Calu3 (cell line): Measurements from ENCODE around the gene EXOC3L1. TPM values are rescaled to one million over a fixed set of nuclear protein-coding genes. Genes with fewer than 3 reads are reported as not detected.

Source experiments
- BruUV-seq: library from RNA; stranded (reverse); fragments of 400-500 nt; replicated peaks from 2 replicates; lab custom pipeline; 2021; lab: Mats Ljungman, UMichigan
- CTCF ChIA-PET: fragments of 300-600 bp; sonication (Branson Sonifier 250); formaldehyde crosslinking; loops from one replicate; lab custom pipeline; 2022; ENCODE audit warnings: antibody characterized with exemption; lab: Charles Lee
- DNase-seq: peaks from one replicate; pipeline ENCODE4 v3.0.0; 2022
- H3K27ac Mint-ChIP-seq: one replicate; pipeline ENCODE4 v1.8.0; 2022; ENCODE audit warnings: mixed read lengths; ENCODE audit not compliant: unreplicated experiment
- H3K27me3 Mint-ChIP-seq: one replicate; pipeline ENCODE4 v1.8.0; 2022; ENCODE audit warnings: mixed read lengths; ENCODE audit not compliant: unreplicated experiment
- H3K36me3 Mint-ChIP-seq: one replicate; pipeline ENCODE4 v1.8.0; 2022; ENCODE audit warnings: mild to moderate bottlenecking, moderate library complexity, mixed read lengths; ENCODE audit not compliant: insufficient read depth, unreplicated experiment
- H3K4me1 Mint-ChIP-seq: one replicate; pipeline ENCODE4 v1.8.0; 2022; ENCODE audit warnings: mild to moderate bottlenecking, low read depth, mixed read lengths; ENCODE audit not compliant: unreplicated experiment
- H3K4me3 Mint-ChIP-seq: one replicate; pipeline ENCODE4 v1.8.0; 2022; ENCODE audit warnings: mild to moderate bottlenecking, low read depth, moderate library complexity, mixed read lengths; ENCODE audit not compliant: unreplicated experiment
- H3K9me3 Mint-ChIP-seq: one replicate; pipeline ENCODE4 v1.8.0; 2022; ENCODE audit warnings: low read depth, mixed read lengths; ENCODE audit not compliant: unreplicated experiment
- CTCF ChIP-seq: fragments of 200-600 bp; IDR thresholded peaks from one replicate; pipeline ENCODE4 v1.8.0; 2022; ENCODE audit warnings: antibody characterized with exemption; ENCODE audit not compliant: unreplicated experiment
- intact Hi-C: fragments of 100-400 bp; cut with micrococcal nuclease; formaldehyde crosslinking; loops from one replicate; pipeline ENCODE4 v1.10.0; 2022; ENCODE audit not compliant: unreplicated experiment
- total RNA-seq: library from RNA; stranded (reverse); gene quantifications from 2 replicates; pipeline ENCODE4 v1.2.3, GENCODE V29; 2022

The EXOC3L1 gene
- total RNA-seq, 1 experiment from 2014 or later, result 0.31 TPM

GRCh38 chr16:67193536-67193935, 3.6 kb upstream of the EXOC3L1 start:
- intact Hi-C loops, result no loop called here
- H3K27me3 Mint-ChIP-seq, result no peaks in the 10 kb centered on the region
- H3K36me3 Mint-ChIP-seq, result peaks cover 70% of the 10 kb centered on the region
- peaks cover 44% of the 10 kb centered on the region for H3K4me1 Mint-ChIP-seq
- peak overlapping the region; percentile 87 for H3K4me3 Mint-ChIP-seq
- peak overlapping the region; percentile 74 for H3K27ac Mint-ChIP-seq
- H3K9me3 Mint-ChIP-seq, result no peaks in the 10 kb centered on the region
- TF ChIP-seq CTCF, result no peak
- no peak for DNase-seq
- no TSS peak for BruUV-seq
- CTCF ChIA-PET, result no interaction called here

- no TSS peak for BruUV-seq
- no peaks in the 10 kb centered on the region for H3K27me3 Mint-ChIP-seq
- CTCF ChIA-PET, result interaction anchor here (0.6 to 0.7 kb wide), 2 partner anchors 15 to 239 kb away, joined by 3 to 7 read pairs; no protein-coding TSS in a partner anchor
- peaks cover 64% of the 10 kb centered on the region for H3K36me3 Mint-ChIP-seq
- H3K4me3 Mint-ChIP-seq, result peak overlapping the region; percentile 87
- no peak for TF ChIP-seq CTCF
- intact Hi-C loops, result no loop called here
- peaks cover 38% of the 10 kb centered on the region for H3K4me1 Mint-ChIP-seq
- DNase-seq, result no peak
- H3K9me3 Mint-ChIP-seq, result no peaks in the 10 kb centered on the region
- H3K27ac Mint-ChIP-seq, result peak overlapping the region; percentile 74
These were observed 2.9 kb upstream of the EXOC3L1 start for GRCh38 chr16:67192781-67193361.

- no peaks in the 10 kb centered on the region for H3K9me3 Mint-ChIP-seq
- H3K27me3 Mint-ChIP-seq, result no peaks in the 10 kb centered on the region
- peak; percentile 95 for DNase-seq
- peak within 1 kb of the TSS; percentile 87 for H3K4me3 Mint-ChIP-seq
- peaks cover 37% of the 10 kb centered on the region for H3K4me1 Mint-ChIP-seq
- CTCF ChIA-PET, result interaction anchor here (0.6 to 0.7 kb wide), 3 partner anchors 14 to 238 kb away, joined by 3 to 7 read pairs (median 7); no protein-coding TSS in a partner anchor
- H3K27ac Mint-ChIP-seq, result peak within 1 kb of the TSS; percentile 82
- intact Hi-C loops, result no loop called here
- BruUV-seq, result TSS peak; percentile 50
- peaks cover 59% of the 10 kb centered on the region for H3K36me3 Mint-ChIP-seq
- no peak for TF ChIP-seq CTCF
These were observed 2.2 kb upstream of the EXOC3L1 start, which contains the start of gene E2F4 for GRCh38 chr16:67191995-67192681. Gene E2F4, plus strand, starts transcription at chr16:67192155. Its CDS starts 73 bp downstream, at chr16:67192228.

GRCh38 chr16:67191411-67191994, 1.6 kb upstream of the EXOC3L1 start:
- intact Hi-C loops, result no loop called here
- CTCF ChIA-PET, result interaction anchor here (0.7 kb wide), 1 partner anchor 55 kb away, joined by 7 read pairs; no protein-coding TSS in a partner anchor
- H3K4me3 Mint-ChIP-seq, result peak overlapping the region; percentile 87
- no peak for DNase-seq
- H3K9me3 Mint-ChIP-seq, result no peaks in the 10 kb centered on the region
- BruUV-seq, result no TSS peak
- no peak for TF ChIP-seq CTCF
- peaks cover 53% of the 10 kb centered on the region for H3K36me3 Mint-ChIP-seq
- H3K4me1 Mint-ChIP-seq, result peaks cover 30% of the 10 kb centered on the region
- H3K27ac Mint-ChIP-seq, result peak overlapping the region; percentile 82
- no peaks in the 10 kb centered on the region for H3K27me3 Mint-ChIP-seq
